SK-MEL-5 (cell line): Measurements from ENCODE around the gene KCNK13. TPM values are rescaled to one million over a fixed set of nuclear protein-coding genes. Genes with fewer than 3 reads are reported as not detected.
A peak's percentile ranks its signal among the peaks of the same experiment; 100 is the strongest.
"Not testable (repeated sequence)": the region's sequence is repeated elsewhere in the genome, so short reads cannot be mapped to it uniquely, and the experiment has no call there.

Source experiments
- DNase-seq: peaks from one replicate; pipeline ENCODE4 v3.0.0-alpha.2; 2016; ENCODE audit warnings: low read depth, low spot score
- in situ Hi-C: cut with HindIII; loops from 2 replicates; pipeline ENCODE4 v1.10.0; 2016; ENCODE audit warnings: low sequenced_read_pairs, high pct_unique_total_duplicates, low pct_unique_long_range_greater_than_20kb
- polyA plus RNA-seq, 2 experiments: library from polyadenylated mRNA; depleted of rRNA; stranded (reverse); fragments of >200 nt; gene quantifications; 2 replicates each; pipeline ENCODE4 v1.2.3, GENCODE V29; 2015
- total RNA-seq: library from RNA; depleted of rRNA; stranded (reverse); fragments of >200 nt; shearing (Covaris generic); gene quantifications from 2 replicates; pipeline ENCODE4 v1.2.3, GENCODE V29; 2014; rRNA removed

The KCNK13 gene
- total RNA-seq, result 1.4 and 1.5 TPM in 2 replicates
- polyA plus RNA-seq (2015; cell fraction: cytosol; rRNA removed), result 1.2 and 1.8 TPM in 2 replicates
- polyA plus RNA-seq (2015; cell fraction: nucleus; rRNA removed), result 0.96 TPM in 1 of 2 replicates, not detected in the other

GRCh38 chr14:90061685-90062126 lies at the start of gene KCNK13:
TSS of gene KCNK13 (plus strand) at chr14:90061994. CDS start at chr14:90062206, 212 bp downstream.
- in situ Hi-C loops, result no loop called here
- DNase-seq, result no peak

- DNase-seq, result no peak
- in situ Hi-C loops, result no loop called here
Measured at GRCh38 chr14:90017371-90017770, 44.4 kb upstream of the KCNK13 start.

- no peak for DNase-seq
- in situ Hi-C loops, result no loop called here
Measured at GRCh38 chr14:90019824-90020523, 41.8 kb upstream of the KCNK13 start.

GRCh38 chr14:90023176-90023896 lies 38.5 kb upstream of the KCNK13 start:
- in situ Hi-C loops, result no loop called here
- no peak for DNase-seq

GRCh38 chr14:90024910-90025309 lies 36.9 kb upstream of the KCNK13 start:
- no peak for DNase-seq
- in situ Hi-C loops, result no loop called here

- DNase-seq, in situ Hi-C loops: not testable (repeated sequence)
Measured at GRCh38 chr14:90026608-90027007, 35.2 kb upstream of the KCNK13 start.

- no peak for DNase-seq
- in situ Hi-C loops, result no loop called here
Measured at GRCh38 chr14:90027842-90028241, 34.0 kb upstream of the KCNK13 start.

GRCh38 chr14:90034156-90034555 lies 27.6 kb upstream of the KCNK13 start:
- in situ Hi-C loops, result no loop called here

GRCh38 chr14:90034835-90035525 lies 26.8 kb upstream of the KCNK13 start:
- in situ Hi-C loops, result no loop called here
- DNase-seq, result no peak

More at GRCh38 chr14:90034156-90034555, 27.6 kb upstream of the KCNK13 start:
- DNase-seq, result no peak

GRCh38 chr14:90039253-90040010 lies 22.4 kb upstream of the KCNK13 start:
- in situ Hi-C loops, result no loop called here
- peak; percentile 92 for DNase-seq

- in situ Hi-C loops, result no loop called here
- no peak for DNase-seq
Measured at GRCh38 chr14:90040411-90040810, 21.4 kb upstream of the KCNK13 start.

GRCh38 chr14:90042496-90043252 lies 19.1 kb upstream of the KCNK13 start:
- DNase-seq, result peak; percentile 11

GRCh38 chr14:90045616-90046015 lies 16.2 kb upstream of the KCNK13 start:
- in situ Hi-C loops, result no loop called here
- DNase-seq, result no peak

More at GRCh38 chr14:90042496-90043252, 19.1 kb upstream of the KCNK13 start:
- in situ Hi-C loops, result no loop called here

- in situ Hi-C loops, result no loop called here
- no peak for DNase-seq
Measured at GRCh38 chr14:90049390-90049789, 12.4 kb upstream of the KCNK13 start.

GRCh38 chr14:90050271-90050670 lies 11.5 kb upstream of the KCNK13 start:
- in situ Hi-C loops, result no loop called here

GRCh38 chr14:90053044-90053443 lies 8.8 kb upstream of the KCNK13 start:
- DNase-seq, result no peak
- in situ Hi-C loops, result no loop called here

More at GRCh38 chr14:90050271-90050670, 11.5 kb upstream of the KCNK13 start:
- DNase-seq, result no peak

GRCh38 chr14:90054803-90055202 lies 7.0 kb upstream of the KCNK13 start:
- DNase-seq, result no peak
- in situ Hi-C loops, result no loop called here
